NB4 (cell line): Measurements from ENCODE around the gene FSTL4.

ENCODE experiments used
- DNase-seq: peaks from one replicate; pipeline ENCODE4 v3.0.0; 2010; ENCODE audit warnings: low read depth
- H3K4me3 ChIP-seq: one replicate; pipeline ENCODE4 v1.5.1; 2011; ENCODE audit warnings: mild to moderate bottlenecking, low read depth, low read length, moderate library complexity
- CTCF ChIP-seq: IDR thresholded peaks from one replicate; pipeline ENCODE4 v1.5.1; 2012; ENCODE audit warnings: low read depth, low read length
- MAX ChIP-seq: IDR thresholded peaks from 2 replicates; pipeline ENCODE4 v1.6.1; 2011; ENCODE audit warnings: low read depth, low read length
- MYC ChIP-seq: IDR thresholded peaks from 2 replicates; pipeline ENCODE4 v1.6.1; 2011; ENCODE audit warnings: low read depth, low read length
- POLR2A ChIP-seq: IDR thresholded peaks from 2 replicates; pipeline ENCODE4 v1.6.1; 2011; ENCODE audit warnings: mild to moderate bottlenecking; ENCODE audit not compliant: insufficient read length; ENCODE audit errors: extremely low read depth

The FSTL4 gene

GRCh38 chr5:133423618-133424282 lies 188.6 kb downstream of the FSTL4 start:
- H3K4me3 ChIP-seq: no peak overlapping the region
- TF ChIP-seq CTCF (peak; percentile 74), MYC (no peak), POLR2A (no peak), MAX (peak; percentile 79; the same call in 1 of the 2 replicates)
- peak; percentile 58 for DNase-seq

- H3K4me3 ChIP-seq: no peak overlapping the region
- DNase-seq: no peak
- TF ChIP-seq MYC (no peak), CTCF (no peak), POLR2A (no peak), MAX (no peak)
These were observed 189.2 kb downstream of the FSTL4 start for GRCh38 chr5:133423011-133423617.

GRCh38 chr5:133421806-133422205 lies 190.5 kb downstream of the FSTL4 start:
- TF ChIP-seq MYC (no peak), MAX (no peak), CTCF (no peak), POLR2A (no peak)
- H3K4me3 ChIP-seq: no peak overlapping the region
- DNase-seq: no peak

- TF ChIP-seq MYC: no peak
- TF ChIP-seq CTCF: peak; percentile 69
- peak; percentile 60 for DNase-seq
- no peak overlapping the region for H3K4me3 ChIP-seq
These were observed 190.9 kb downstream of the FSTL4 start for GRCh38 chr5:133421394-133421793.

GRCh38 chr5:133420440-133421301 lies 191.7 kb downstream of the FSTL4 start:
- H3K4me3 ChIP-seq: no peak overlapping the region
- no peak for DNase-seq
- no peak for TF ChIP-seq MAX
- TF ChIP-seq MYC: no peak
- TF ChIP-seq CTCF: no peak
- TF ChIP-seq POLR2A: no peak
